K562 (cell line): ENCODE results near the gene LAMB3.

ENCODE experiments used
- ETV6 ChIP-seq, 3 experiments: fragments of 150-350 bp in 1 of 3; sonication (generic) in 1 of 3; formaldehyde crosslinking in 1 of 3; IDR thresholded peaks; 2 replicates each; pipeline versions ENCODE4 v1.6.1 to v1.8.0; 2014 to 2022; ENCODE audit warnings: borderline replicate concordance in 2 of 3, low read depth in 2 of 3, antibody characterized with exemption in 1 of 3, low read length in 1 of 3, mild to moderate bottlenecking in 1 of 3, missing genetic modification reagents in 1 of 3
- REST ChIP-seq, 2 experiments: fragments of 450-650 bp; formaldehyde crosslinking in 1 of 2; IDR thresholded peaks; 2 replicates each; pipeline versions ENCODE4 v1.4.0 to v1.6.1; 2014 to 2020; ENCODE audit warnings: mild to moderate bottlenecking in 2 of 2, borderline replicate concordance in 1 of 2, low read depth in 1 of 2

GRCh38 chr1:209587789-209588188, 64.4 kb downstream of the LAMB3 start:
- TF ChIP-seq ETV6 (IDR thresholded peaks at IDR 0.05; ENCODE audit: borderline replicate concordance in 1 of 2, low read depth in 2 of 2, low read length in 1 of 2) (no peak), ETV6 (CRISPR knock-in tag; IDR thresholded peaks at IDR 0.05; ENCODE audit: borderline replicate concordance) (no peak), REST (IDR thresholded peaks at IDR 0.05; ENCODE audit: borderline replicate concordance) (no peak), REST (CRISPR knock-in tag; IDR thresholded peaks at IDR 0.05; ENCODE audit: low read depth) (no peak)
